HepG2 (cell line): Measurements from ENCODE around the gene HES1. TPM values are rescaled to one million over a fixed set of nuclear protein-coding genes. Genes with fewer than 3 reads are reported as not detected.

Experiments
- CBX5 ChIP-seq: sonication (generic); formaldehyde crosslinking; IDR thresholded peaks from 2 replicates; pipeline ENCODE4 v1.4.0; 2020; ENCODE audit warnings: missing genetic modification reagents, borderline replicate concordance
- HNRNPH1 ChIP-seq: fragments of 200-400 bp; formaldehyde crosslinking; optimal IDR thresholded peaks from 2 replicates; pipeline ENCODE3; 2017; ENCODE audit warnings: mild to moderate bottlenecking, low read depth, low read length
- MAF1 ChIP-seq: sonication (generic); formaldehyde crosslinking; IDR thresholded peaks from 2 replicates; pipeline ENCODE4 v1.5.0; 2020; ENCODE audit warnings: missing genetic modification reagents, borderline replicate concordance
- RXRB ChIP-seq: IDR thresholded peaks from 2 replicates; pipeline ENCODE4 v1.6.1; 2016; ENCODE audit warnings: borderline replicate concordance, missing genetic modification reagents, missing compliant biosample characterization
- SRSF1 ChIP-seq: fragments of 200-400 bp; formaldehyde crosslinking; optimal IDR thresholded peaks from 2 replicates; pipeline ENCODE3; 2017; ENCODE audit warnings: mild to moderate bottlenecking, low read depth, low read length, moderate library complexity
- ZNF225 ChIP-seq: sonication (generic); formaldehyde crosslinking; IDR thresholded peaks from 2 replicates; pipeline ENCODE4 v1.4.0; 2020; ENCODE audit warnings: mild to moderate bottlenecking, missing genetic modification reagents
- ZNF335 ChIP-seq: sonication (generic); formaldehyde crosslinking; IDR thresholded peaks from 2 replicates; pipeline ENCODE4 v1.4.0; 2020; ENCODE audit warnings: missing genetic modification reagents
- ZNF34 ChIP-seq: sonication (generic); formaldehyde crosslinking; IDR thresholded peaks from 2 replicates; pipeline ENCODE4 v1.4.0; 2020; ENCODE audit warnings: mild to moderate bottlenecking, missing genetic modification reagents, borderline replicate concordance
- ZNF484 ChIP-seq: sonication (generic); formaldehyde crosslinking; IDR thresholded peaks from 2 replicates; pipeline ENCODE4 v1.5.1; 2020; ENCODE audit warnings: mild to moderate bottlenecking, low read depth, missing genetic modification reagents, borderline replicate concordance
- ZNF816 ChIP-seq: sonication (generic); formaldehyde crosslinking; IDR thresholded peaks from 2 replicates; pipeline ENCODE4 v1.8.0; 2022; ENCODE audit warnings: missing genetic modification reagents, mild to moderate bottlenecking, borderline replicate concordance
- polyA plus RNA-seq, 8 experiments: library from polyadenylated mRNA; depleted of rRNA in 3 of 8; stranded (reverse) in 7 of 8; unstranded in 1 of 8; fragments of >200 nt; fragmentation: Illumina TruSeq in 4 of 8; extraction: Trizol in 4 of 8; gene quantifications; 2 replicates each; pipeline versions ENCODE4 v1.2.1 to v1.2.3, GENCODE V29; 2011 to 2016; ENCODE audit warnings: low read depth in 4 of 8, missing spikeins in 1 of 8, mixed read lengths in 1 of 8; ENCODE audit not compliant: insufficient read depth in 1 of 8
- total RNA-seq, 5 experiments: library from RNA; depleted of rRNA; stranded (reverse); fragments of >200 nt; fragmentation: Illumina TruSeq; extraction: Trizol; gene quantifications; 2 replicates each; pipeline ENCODE4 v1.2.3, GENCODE V29; 2016; ENCODE audit warnings: low read depth in 1 of 5
- TF ChIP-seq, protein P1 (sequence below): sonication (generic); formaldehyde crosslinking; IDR thresholded peaks from 2 replicates; pipeline ENCODE4 v1.4.0; 2020; ENCODE audit warnings: low read depth, missing genetic modification reagents
- TF ChIP-seq, protein P2 (sequence below): sonication (generic); formaldehyde crosslinking; IDR thresholded peaks from 2 replicates; pipeline ENCODE4 v1.4.0; 2020; ENCODE audit warnings: missing genetic modification reagents
- TF ChIP-seq, protein P3 (sequence below): sonication (generic); formaldehyde crosslinking; IDR thresholded peaks from 2 replicates; pipeline ENCODE4 v1.8.1; 2023; ENCODE audit warnings: mild to moderate bottlenecking, moderate library complexity, missing genetic modification reagents
- TF ChIP-seq, protein P4 (sequence below): sonication (generic); formaldehyde crosslinking; IDR thresholded peaks from 2 replicates; pipeline ENCODE4 v1.9.0; 2021; ENCODE audit warnings: missing genetic modification reagents, borderline replicate concordance
- TF ChIP-seq, protein P5 (sequence below): sonication (generic); formaldehyde crosslinking; IDR thresholded peaks from 2 replicates; pipeline ENCODE4 v1.8.1; 2022; ENCODE audit warnings: low read depth, mild to moderate bottlenecking, missing genetic modification reagents

HES1 gene
- total and polyA plus RNA-seq, 2 of the 13 experiments (the other 11 are each of a cell fraction or from before 2014, with no cell fraction given) = 15.4 to 19.8 TPM

DNA sequence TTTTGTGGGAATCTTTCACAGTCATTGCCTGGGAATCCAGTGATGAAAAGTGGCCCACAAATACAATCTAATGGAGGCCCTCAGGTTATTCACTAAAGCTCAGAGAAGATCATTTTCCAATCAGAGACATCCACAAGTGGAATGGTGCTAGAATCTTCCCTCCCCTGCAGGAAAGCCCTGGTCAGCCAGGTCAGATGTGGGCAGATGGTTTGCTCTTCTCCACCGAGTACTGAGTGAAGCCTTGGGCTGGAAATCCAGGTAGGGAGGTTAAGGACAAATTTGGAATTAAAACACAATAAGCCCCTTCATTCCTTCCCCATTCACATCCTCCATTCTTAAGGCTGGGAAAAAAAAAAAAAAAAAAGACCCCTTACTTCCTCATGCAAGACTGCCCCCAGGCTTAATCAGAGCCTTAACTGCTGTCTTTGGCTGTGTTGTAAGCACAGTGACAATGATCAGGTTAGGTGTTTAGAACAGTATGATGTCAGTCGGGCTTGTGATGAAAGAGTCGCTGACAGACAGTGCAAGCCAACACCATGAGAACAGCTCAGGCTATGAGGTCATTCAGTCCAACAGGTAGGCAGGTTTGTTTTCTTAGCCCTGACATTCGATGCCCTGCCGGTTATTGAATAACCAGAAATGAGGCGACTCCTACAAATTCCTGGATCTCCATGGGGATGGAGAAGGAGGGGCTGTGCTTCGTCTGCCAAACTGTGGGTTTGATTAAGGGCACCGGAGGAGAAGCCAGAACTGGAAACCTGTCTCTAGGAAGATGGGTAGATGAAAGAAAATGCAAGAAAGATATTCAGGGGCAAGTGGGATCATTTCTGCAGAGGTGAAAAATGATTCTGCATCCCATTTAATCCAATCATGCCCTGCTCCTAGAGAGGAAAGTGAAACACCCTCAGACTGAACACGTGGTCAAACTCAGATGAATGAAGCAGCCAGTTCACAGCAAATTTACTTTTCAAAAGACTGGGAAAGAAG, 23.5 kb upstream of the HES1 start (continued):
- TF ChIP-seq RXRB = peak; percentile 86
- peak; percentile 29; the same call in 1 of the 2 replicates for TF ChIP-seq ZNF816
- TF ChIP-seq, protein P1, sequence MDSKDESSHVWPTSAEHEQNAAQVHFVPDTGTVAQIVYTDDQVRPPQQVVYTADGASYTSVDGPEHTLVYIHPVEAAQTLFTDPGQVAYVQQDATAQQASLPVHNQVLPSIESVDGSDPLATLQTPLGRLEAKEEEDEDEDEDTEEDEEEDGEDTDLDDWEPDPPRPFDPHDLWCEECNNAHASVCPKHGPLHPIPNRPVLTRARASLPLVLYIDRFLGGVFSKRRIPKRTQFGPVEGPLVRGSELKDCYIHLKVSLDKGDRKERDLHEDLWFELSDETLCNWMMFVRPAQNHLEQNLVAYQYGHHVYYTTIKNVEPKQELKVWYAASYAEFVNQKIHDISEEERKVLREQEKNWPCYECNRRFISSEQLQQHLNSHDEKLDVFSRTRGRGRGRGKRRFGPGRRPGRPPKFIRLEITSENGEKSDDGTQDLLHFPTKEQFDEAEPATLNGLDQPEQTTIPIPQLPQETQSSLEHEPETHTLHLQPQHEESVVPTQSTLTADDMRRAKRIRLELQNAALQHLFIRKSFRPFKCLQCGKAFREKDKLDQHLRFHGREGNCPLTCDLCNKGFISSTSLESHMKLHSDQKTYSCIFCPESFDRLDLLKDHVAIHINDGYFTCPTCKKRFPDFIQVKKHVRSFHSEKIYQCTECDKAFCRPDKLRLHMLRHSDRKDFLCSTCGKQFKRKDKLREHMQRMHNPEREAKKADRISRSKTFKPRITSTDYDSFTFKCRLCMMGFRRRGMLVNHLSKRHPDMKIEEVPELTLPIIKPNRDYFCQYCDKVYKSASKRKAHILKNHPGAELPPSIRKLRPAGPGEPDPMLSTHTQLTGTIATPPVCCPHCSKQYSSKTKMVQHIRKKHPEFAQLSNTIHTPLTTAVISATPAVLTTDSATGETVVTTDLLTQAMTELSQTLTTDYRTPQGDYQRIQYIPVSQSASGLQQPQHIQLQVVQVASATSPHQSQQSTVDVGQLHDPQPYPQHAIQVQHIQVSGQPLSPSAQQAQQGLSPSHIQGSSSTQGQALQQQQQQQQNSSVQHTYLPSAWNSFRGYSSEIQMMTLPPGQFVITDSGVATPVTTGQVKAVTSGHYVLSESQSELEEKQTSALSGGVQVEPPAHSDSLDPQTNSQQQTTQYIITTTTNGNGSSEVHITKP (CRISPR knock-in tag) = peak; percentile 52; the same call in 1 of the 2 replicates
- TF ChIP-seq ZNF225 (CRISPR knock-in tag) = no peak
- TF ChIP-seq, protein P2, sequence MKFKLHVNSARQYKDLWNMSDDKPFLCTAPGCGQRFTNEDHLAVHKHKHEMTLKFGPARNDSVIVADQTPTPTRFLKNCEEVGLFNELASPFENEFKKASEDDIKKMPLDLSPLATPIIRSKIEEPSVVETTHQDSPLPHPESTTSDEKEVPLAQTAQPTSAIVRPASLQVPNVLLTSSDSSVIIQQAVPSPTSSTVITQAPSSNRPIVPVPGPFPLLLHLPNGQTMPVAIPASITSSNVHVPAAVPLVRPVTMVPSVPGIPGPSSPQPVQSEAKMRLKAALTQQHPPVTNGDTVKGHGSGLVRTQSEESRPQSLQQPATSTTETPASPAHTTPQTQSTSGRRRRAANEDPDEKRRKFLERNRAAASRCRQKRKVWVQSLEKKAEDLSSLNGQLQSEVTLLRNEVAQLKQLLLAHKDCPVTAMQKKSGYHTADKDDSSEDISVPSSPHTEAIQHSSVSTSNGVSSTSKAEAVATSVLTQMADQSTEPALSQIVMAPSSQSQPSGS = peak; percentile 99
- TF ChIP-seq ZNF335 (CRISPR knock-in tag) = peak; percentile 54; the same call in 1 of the 2 replicates
- peak; percentile 45; the same call in 1 of the 2 replicates for TF ChIP-seq ZNF34
- TF ChIP-seq, protein P3, sequence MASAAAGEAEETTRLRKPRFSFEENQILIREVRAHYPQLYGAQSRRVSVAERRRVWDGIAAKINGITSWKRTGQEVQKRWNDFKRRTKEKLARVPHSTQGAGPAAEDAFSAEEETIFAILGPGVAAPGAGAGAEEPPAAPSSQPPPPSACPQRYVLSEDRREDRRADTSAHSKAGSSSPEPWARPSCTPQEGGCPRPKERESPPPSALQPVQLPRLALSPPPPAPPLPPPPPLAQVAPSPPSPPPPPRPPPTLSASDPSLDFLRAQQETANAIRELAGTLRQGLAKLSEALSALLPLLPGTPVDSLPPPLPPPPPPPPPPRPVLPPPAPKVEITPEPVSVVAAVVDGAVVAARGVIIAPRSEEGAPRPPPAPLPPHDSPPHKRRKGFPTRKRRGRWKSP (CRISPR knock-in tag) = peak; percentile 36; the same call in 1 of the 2 replicates
- TF ChIP-seq HNRNPH1 = no peak
- peak; percentile 40; the same call in 1 of the 2 replicates for TF ChIP-seq CBX5
- no peak for TF ChIP-seq ZNF484 (CRISPR knock-in tag)
- no peak for TF ChIP-seq MAF1 (CRISPR knock-in tag)
- TF ChIP-seq, protein P4, sequence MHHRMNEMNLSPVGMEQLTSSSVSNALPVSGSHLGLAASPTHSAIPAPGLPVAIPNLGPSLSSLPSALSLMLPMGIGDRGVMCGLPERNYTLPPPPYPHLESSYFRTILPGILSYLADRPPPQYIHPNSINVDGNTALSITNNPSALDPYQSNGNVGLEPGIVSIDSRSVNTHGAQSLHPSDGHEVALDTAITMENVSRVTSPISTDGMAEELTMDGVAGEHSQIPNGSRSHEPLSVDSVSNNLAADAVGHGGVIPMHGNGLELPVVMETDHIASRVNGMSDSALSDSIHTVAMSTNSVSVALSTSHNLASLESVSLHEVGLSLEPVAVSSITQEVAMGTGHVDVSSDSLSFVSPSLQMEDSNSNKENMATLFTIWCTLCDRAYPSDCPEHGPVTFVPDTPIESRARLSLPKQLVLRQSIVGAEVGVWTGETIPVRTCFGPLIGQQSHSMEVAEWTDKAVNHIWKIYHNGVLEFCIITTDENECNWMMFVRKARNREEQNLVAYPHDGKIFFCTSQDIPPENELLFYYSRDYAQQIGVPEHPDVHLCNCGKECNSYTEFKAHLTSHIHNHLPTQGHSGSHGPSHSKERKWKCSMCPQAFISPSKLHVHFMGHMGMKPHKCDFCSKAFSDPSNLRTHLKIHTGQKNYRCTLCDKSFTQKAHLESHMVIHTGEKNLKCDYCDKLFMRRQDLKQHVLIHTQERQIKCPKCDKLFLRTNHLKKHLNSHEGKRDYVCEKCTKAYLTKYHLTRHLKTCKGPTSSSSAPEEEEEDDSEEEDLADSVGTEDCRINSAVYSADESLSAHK (CRISPR knock-in tag) = no peak
- TF ChIP-seq, protein P5, sequence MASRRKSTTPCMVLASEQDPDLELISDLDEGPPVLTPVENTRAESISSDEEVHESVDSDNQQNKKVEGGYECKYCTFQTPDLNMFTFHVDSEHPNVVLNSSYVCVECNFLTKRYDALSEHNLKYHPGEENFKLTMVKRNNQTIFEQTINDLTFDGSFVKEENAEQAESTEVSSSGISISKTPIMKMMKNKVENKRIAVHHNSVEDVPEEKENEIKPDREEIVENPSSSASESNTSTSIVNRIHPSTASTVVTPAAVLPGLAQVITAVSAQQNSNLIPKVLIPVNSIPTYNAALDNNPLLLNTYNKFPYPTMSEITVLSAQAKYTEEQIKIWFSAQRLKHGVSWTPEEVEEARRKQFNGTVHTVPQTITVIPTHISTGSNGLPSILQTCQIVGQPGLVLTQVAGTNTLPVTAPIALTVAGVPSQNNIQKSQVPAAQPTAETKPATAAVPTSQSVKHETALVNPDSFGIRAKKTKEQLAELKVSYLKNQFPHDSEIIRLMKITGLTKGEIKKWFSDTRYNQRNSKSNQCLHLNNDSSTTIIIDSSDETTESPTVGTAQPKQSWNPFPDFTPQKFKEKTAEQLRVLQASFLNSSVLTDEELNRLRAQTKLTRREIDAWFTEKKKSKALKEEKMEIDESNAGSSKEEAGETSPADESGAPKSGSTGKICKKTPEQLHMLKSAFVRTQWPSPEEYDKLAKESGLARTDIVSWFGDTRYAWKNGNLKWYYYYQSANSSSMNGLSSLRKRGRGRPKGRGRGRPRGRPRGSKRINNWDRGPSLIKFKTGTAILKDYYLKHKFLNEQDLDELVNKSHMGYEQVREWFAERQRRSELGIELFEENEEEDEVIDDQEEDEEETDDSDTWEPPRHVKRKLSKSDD (CRISPR knock-in tag) = peak; percentile 98
- no peak for TF ChIP-seq SRSF1
